Activated T-cell treated with anti-CD3 and anti-CD28 coated beads, Interleukin-2, amount 50 U/mL, for 24 hours (primary cell): ENCODE results near the gene MACROD2.

ENCODE experiments used
- DNase-seq: peaks from one replicate; pipeline ENCODE4 v3.0.0-alpha.2; 2020
- H3K27ac Mint-ChIP-seq: 2 replicates; pipeline ENCODE4 v1.8.0; 2020; ENCODE audit warnings: mild to moderate bottlenecking, mixed read lengths
- H3K27me3 Mint-ChIP-seq: 2 replicates; pipeline ENCODE4 v1.8.0; 2020; ENCODE audit warnings: mixed read lengths
- H3K36me3 Mint-ChIP-seq: 2 replicates; pipeline ENCODE4 v1.8.0; 2020; ENCODE audit warnings: low read depth, mixed read lengths
- H3K4me1 Mint-ChIP-seq: 2 replicates; pipeline ENCODE4 v1.8.0; 2020; ENCODE audit warnings: low read depth, mixed read lengths
- H3K4me3 Mint-ChIP-seq: 2 replicates; pipeline ENCODE4 v1.8.0; 2020; ENCODE audit warnings: mild to moderate bottlenecking, moderate library complexity, mixed read lengths
- H3K9me3 Mint-ChIP-seq: 2 replicates; pipeline ENCODE4 v1.8.0; 2020; ENCODE audit warnings: mixed read lengths

The MACROD2 gene

DNA sequence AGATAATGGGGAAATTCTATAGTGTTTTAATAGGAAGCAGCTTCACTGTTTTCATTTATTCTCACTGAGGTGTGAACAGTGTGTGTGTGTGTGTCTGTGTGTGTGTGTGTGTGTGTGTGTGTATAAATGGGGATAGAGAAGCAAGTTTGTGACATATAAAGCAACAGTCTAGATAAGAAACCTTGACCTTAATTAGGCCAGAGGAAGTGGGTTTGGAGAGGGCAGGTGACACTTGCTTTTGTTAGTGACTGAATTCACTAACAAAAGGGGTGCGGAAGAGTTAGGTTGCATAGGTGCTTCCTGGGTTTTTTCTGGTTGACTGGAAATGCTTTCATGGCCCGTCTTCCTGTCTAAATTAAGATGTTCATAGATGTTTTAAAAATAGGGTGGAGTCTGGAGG lies 857.8 kb downstream of the MACROD2 start:
- Mint-ChIP-seq H3K27ac (no peak overlapping the region), H3K4me1 (no peaks in the 10 kb centered on the region), H3K27me3 (no peaks in the 10 kb centered on the region), H3K4me3 (no peak overlapping the region), H3K36me3 (no peaks in the 10 kb centered on the region), H3K9me3 (peaks cover 5% of the 10 kb centered on the region)
- DNase-seq: no peak

DNA sequence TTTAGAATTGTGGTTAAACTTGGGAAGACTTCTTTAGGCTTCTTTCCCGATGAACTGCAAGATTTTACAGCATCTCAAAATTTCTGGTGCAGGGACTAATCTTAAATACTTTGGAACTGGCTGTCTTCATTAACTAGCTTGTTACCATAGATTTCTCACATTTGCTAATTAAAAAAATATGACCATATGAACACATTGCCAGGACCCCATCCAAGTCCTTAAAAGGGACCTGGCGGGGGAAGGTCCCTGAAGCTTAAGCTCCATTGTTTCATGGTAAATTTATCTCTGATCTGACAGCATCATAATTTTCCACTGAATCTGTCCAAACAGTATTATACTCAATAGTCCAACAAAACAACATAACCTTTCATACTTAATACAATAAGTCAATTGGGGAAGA lies 859.9 kb downstream of the MACROD2 start:
- no peak overlapping the region for H3K27ac Mint-ChIP-seq
- H3K4me3 Mint-ChIP-seq: no peak overlapping the region
- no peaks in the 10 kb centered on the region for H3K4me1 Mint-ChIP-seq
- peaks cover 5% of the 10 kb centered on the region for H3K9me3 Mint-ChIP-seq
- H3K27me3 Mint-ChIP-seq: no peaks in the 10 kb centered on the region
- H3K36me3 Mint-ChIP-seq: no peaks in the 10 kb centered on the region
- DNase-seq: no peak

- H3K4me1 Mint-ChIP-seq: no peaks in the 10 kb centered on the region
- H3K9me3 Mint-ChIP-seq: peaks cover 3% of the 10 kb centered on the region
- H3K27ac Mint-ChIP-seq: no peak overlapping the region
- no peak for DNase-seq
- H3K36me3 Mint-ChIP-seq: no peaks in the 10 kb centered on the region
- no peak overlapping the region for H3K4me3 Mint-ChIP-seq
- no peaks in the 10 kb centered on the region for H3K27me3 Mint-ChIP-seq
These were observed 864.3 kb downstream of the MACROD2 start for GRCh38 chr20:14859627-14860026.

DNA sequence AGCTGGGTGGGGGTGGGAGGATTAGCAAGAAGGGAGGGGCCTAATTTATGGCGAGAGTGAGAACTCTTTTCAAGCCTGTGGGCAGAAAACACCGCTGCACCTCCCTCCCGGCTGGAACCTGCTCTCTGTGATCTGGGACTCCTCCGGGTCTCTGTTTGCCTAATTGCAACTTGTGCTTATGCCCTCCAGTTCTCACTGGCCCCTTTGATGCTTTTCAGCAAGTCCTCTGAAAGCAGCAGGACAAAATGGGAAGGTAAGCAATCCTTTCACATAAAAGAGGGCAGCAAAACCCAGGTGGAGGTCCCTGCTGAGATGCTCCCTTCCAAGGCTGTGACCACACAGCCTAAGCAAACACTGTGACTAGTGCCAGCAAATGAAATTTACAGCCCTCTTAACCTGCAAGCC lies 865.1 kb downstream of the MACROD2 start:
- no peaks in the 10 kb centered on the region for H3K36me3 Mint-ChIP-seq
- H3K9me3 Mint-ChIP-seq: no peaks in the 10 kb centered on the region
- no peaks in the 10 kb centered on the region for H3K27me3 Mint-ChIP-seq
- DNase-seq: no peak
- H3K4me1 Mint-ChIP-seq: no peaks in the 10 kb centered on the region
- no peak overlapping the region for H3K27ac Mint-ChIP-seq
- H3K4me3 Mint-ChIP-seq: no peak overlapping the region

DNA sequence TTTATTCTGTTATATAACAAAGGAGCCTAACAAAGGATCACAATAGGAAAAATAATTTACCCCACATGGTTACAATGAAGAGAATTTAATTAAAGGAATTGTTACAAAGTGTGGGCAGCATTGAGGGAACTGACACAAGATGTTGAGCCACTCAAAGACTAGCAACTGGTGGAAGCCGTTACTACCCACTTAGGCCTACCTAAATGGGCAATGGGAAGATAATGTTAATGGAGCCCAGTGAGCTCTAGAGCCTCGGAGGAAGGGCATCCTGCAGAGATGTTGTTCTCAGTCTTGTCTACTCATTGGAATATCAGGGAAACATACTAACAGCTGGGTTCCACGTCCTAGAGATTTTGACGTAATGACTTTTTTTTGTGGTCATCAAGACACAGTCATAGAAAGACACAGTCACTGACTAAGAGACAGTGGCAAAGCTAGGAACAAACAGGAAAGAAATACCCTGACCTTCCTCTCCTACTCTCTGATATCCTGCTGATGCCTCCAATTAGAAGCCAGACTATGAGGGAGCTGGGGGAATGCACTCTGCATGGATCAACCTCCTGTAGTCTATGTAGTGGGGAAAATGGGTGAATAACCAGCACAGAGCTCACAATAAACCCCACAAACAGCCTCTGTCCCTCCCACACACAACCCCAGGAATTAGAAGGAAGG lies 865.8 kb downstream of the MACROD2 start:
- Mint-ChIP-seq H3K4me1 (no peaks in the 10 kb centered on the region), H3K27me3 (no peaks in the 10 kb centered on the region), H3K9me3 (no peaks in the 10 kb centered on the region), H3K4me3 (no peak overlapping the region), H3K27ac (no peak overlapping the region), H3K36me3 (no peaks in the 10 kb centered on the region)
- no peak for DNase-seq

DNA sequence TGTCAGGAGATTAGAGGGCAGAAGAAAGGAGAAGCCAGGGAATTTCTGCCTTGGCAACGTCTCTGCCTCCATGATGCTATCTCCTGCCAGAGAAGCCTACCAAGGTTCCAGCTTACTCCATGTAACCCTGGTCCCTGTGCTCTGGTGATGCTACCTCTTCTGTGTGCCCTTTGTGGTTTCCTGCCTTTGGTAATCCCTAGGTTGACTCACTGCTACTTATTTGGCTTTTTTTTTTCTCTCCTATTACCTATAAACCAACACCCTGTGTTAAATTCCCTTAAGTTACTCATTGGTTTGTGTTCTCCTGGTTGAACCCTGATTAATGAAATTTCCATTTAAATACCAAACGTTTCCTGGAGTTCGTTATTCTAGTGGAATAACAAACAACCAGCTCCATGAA lies 869.9 kb downstream of the MACROD2 start:
- Mint-ChIP-seq H3K9me3 (peaks cover 3% of the 10 kb centered on the region), H3K4me1 (no peaks in the 10 kb centered on the region), H3K4me3 (no peak overlapping the region), H3K36me3 (no peaks in the 10 kb centered on the region), H3K27me3 (no peaks in the 10 kb centered on the region), H3K27ac (no peak overlapping the region)
- no peak for DNase-seq

DNA sequence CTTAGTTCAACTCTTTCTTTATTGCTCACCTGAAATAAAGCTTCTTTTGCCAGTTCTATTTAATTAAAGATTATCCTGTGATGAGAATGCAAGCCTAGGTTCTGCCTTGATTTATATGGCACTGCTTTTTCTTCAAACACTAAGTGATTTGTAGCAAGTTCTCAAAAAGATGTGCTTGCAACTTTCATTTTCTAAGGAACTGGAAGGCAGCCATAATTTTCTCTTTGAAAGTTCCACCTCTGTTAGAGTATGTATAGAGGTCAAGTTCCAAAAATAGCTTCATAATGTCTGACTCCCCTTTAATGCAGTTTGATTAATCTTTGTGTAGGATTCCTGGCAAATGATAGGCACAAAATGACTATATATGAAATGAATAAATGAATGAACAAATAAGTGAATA lies 870.4 kb downstream of the MACROD2 start:
- Mint-ChIP-seq H3K4me3 (no peak overlapping the region), H3K36me3 (no peaks in the 10 kb centered on the region), H3K9me3 (peaks cover 6% of the 10 kb centered on the region), H3K27ac (no peak overlapping the region), H3K4me1 (no peaks in the 10 kb centered on the region), H3K27me3 (no peaks in the 10 kb centered on the region)
- DNase-seq: no peak

DNA sequence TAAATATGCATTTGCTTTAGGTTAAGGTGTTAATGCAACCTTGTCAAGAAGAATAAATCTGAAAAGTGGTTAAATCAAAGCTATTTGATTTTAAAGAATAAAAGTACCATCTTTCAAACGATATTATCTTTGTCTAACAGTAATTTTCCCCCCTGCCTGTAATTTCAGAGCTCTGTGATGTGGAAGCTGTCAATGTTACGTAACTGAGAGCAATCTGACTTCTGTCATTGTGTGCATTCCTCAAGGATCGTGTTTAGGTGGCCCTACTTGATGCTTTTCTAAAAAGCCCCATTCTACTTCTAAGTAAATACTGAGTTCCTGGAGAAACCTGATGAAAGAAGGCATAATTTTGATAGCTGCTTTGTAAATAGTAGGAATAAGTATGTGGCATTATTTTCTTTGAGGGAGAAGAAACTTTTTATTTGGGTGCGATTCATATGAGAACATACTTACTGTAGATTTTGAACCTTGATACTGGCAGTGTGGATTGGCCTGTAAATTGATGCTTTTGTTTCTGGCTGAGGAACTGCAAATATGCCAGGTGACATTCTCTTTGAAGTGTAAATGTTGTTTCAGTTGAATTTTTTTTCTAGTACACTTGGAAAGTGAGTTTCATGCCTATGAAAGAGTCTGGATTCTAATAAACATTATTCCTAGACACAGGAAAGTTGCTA lies 871.7 kb downstream of the MACROD2 start:
- Mint-ChIP-seq H3K4me1 (no peaks in the 10 kb centered on the region), H3K27ac (no peak overlapping the region), H3K9me3 (peaks cover 10% of the 10 kb centered on the region)

DNA sequence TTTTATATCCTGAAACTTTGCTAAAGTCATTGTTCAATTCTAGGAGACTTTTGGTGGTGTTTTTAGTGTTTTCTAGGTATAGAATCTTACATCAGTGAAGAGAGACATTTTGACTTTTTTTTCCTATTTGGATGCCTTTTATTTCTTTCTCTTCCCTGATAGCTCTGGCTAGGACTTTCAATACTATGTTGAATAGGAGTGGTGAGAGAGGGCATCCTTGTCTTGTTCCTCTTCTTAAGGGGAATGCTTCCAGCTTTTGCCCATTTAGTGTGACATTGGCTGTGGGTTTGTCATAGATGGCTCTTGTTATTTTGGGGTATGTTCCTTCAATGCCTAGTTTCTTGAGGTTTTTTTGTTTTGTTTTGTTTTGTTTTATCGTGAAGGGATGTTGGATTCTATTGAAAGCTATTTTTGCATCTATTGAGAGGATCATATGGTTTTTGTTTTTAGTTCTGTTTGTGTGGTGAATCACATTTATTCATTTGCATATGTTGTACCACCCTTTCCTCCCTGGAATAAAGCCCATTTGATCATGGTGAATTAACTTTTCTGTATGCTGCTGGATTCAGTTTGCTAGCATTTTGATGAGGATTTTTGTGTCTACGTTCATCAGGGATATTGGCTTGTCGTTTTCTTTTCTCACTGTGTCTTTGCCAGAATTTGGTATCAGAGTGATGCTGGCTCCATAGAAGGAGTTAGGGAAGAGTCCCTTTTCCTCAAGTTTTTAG lies 882.1 kb downstream of the MACROD2 start:
- DNase-seq: no peak
- Mint-ChIP-seq H3K4me1 (no peaks in the 10 kb centered on the region), H3K36me3 (no peaks in the 10 kb centered on the region), H3K9me3 (peaks cover 21% of the 10 kb centered on the region), H3K4me3 (no peak overlapping the region), H3K27me3 (no peaks in the 10 kb centered on the region), H3K27ac (no peak overlapping the region)

More for the DNA sequence above, 871.7 kb downstream of the MACROD2 start:
- Mint-ChIP-seq H3K4me3 (no peak overlapping the region), H3K27me3 (no peaks in the 10 kb centered on the region), H3K36me3 (no peaks in the 10 kb centered on the region)
- DNase-seq: no peak

DNA sequence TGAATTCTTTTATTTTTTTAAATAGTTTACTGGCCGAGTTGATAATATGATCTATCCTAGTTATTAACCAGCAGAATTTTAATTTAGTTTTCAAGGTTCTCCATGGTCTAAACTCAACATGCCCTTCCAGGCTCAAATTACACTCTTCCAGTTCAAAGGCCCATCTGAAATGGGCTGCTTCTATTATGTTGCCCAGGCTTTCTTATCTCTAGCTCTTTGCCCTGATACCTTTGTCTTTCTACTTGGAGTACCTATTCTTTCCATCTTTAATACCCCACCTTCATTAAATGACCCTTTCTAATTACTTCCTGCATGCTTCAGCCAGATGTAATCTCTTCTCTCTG lies 883.3 kb downstream of the MACROD2 start:
- no peak for DNase-seq
- Mint-ChIP-seq H3K27me3 (no peaks in the 10 kb centered on the region), H3K4me1 (no peaks in the 10 kb centered on the region), H3K4me3 (no peak overlapping the region), H3K27ac (no peak overlapping the region), H3K9me3 (peaks cover 16% of the 10 kb centered on the region), H3K36me3 (no peaks in the 10 kb centered on the region)

DNA sequence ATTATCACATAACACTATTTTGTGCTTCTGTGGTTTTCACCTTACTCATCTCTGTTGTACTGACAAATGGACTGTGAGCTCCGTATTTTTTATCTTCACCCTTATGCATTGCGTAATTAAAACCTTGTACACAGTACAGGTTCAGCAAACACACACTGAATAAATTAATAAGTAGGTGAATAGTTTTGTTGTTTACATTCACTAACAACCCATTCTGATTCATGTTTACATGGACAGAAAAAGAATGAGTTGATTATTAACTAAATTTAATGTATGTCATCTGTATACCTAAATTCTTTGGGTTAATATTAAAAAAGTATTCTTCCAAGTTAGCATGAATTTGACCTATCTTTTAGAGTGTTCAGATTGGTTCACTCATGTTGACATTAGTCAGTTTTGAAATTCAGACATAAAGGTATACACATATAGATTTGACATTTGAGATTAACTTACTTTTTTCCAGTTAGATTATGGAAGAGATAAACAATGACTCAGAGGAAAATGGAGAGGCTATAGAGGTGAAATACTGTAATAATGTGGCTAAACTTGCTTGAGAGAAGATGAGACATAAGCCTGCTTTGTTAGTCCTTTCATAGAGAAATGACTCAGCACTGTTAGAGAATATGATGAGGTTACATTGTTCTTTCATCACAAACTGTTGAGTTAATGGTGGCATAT lies 883.8 kb downstream of the MACROD2 start:
- Mint-ChIP-seq H3K27ac (no peak overlapping the region), H3K27me3 (no peaks in the 10 kb centered on the region), H3K9me3 (peaks cover 16% of the 10 kb centered on the region), H3K4me1 (no peaks in the 10 kb centered on the region), H3K4me3 (no peak overlapping the region), H3K36me3 (no peaks in the 10 kb centered on the region)
- no peak for DNase-seq

DNA sequence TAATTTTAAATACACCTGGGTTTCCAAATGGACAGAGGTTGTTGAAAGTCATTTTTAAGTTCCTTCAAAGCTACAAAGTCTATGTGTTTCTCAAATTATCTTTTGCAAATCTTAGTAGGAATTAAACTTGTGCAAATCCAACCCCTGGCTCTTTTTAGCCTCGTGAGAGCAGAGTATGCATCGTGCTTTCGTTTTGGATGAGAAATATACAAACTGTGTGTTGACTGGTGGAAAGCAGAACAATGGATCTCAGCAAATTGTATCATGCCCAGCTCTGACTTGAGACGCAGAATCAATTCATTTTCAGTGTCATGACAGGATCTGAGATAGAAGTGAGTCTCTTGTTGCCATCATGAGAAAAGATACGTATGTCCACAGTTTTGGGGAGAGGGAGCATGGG lies 884.5 kb downstream of the MACROD2 start:
- H3K27me3 Mint-ChIP-seq: no peaks in the 10 kb centered on the region
- no peaks in the 10 kb centered on the region for H3K4me1 Mint-ChIP-seq
- DNase-seq: no peak
- no peak overlapping the region for H3K4me3 Mint-ChIP-seq
- peaks cover 17% of the 10 kb centered on the region for H3K9me3 Mint-ChIP-seq
- H3K27ac Mint-ChIP-seq: no peak overlapping the region
- no peaks in the 10 kb centered on the region for H3K36me3 Mint-ChIP-seq

- no peak for DNase-seq
- no peaks in the 10 kb centered on the region for H3K36me3 Mint-ChIP-seq
- no peak overlapping the region for H3K27ac Mint-ChIP-seq
- no peak overlapping the region for H3K4me3 Mint-ChIP-seq
- peaks cover 17% of the 10 kb centered on the region for H3K9me3 Mint-ChIP-seq
- no peaks in the 10 kb centered on the region for H3K27me3 Mint-ChIP-seq
- no peaks in the 10 kb centered on the region for H3K4me1 Mint-ChIP-seq
These were observed 886.2 kb downstream of the MACROD2 start for GRCh38 chr20:14881518-14881917.

GRCh38 chr20:14882157-14882556 lies 886.8 kb downstream of the MACROD2 start:
- DNase-seq: no peak
- H3K27me3 Mint-ChIP-seq: no peaks in the 10 kb centered on the region
- H3K9me3 Mint-ChIP-seq: peaks cover 14% of the 10 kb centered on the region
- no peaks in the 10 kb centered on the region for H3K4me1 Mint-ChIP-seq
- H3K36me3 Mint-ChIP-seq: no peaks in the 10 kb centered on the region
- H3K27ac Mint-ChIP-seq: no peak overlapping the region
- H3K4me3 Mint-ChIP-seq: no peak overlapping the region

GRCh38 chr20:14882846-14883245 lies 887.5 kb downstream of the MACROD2 start:
- Mint-ChIP-seq H3K27me3 (no peaks in the 10 kb centered on the region), H3K9me3 (peaks cover 11% of the 10 kb centered on the region), H3K27ac (no peak overlapping the region), H3K36me3 (no peaks in the 10 kb centered on the region), H3K4me1 (no peaks in the 10 kb centered on the region), H3K4me3 (no peak overlapping the region)
- DNase-seq: no peak
